EL (cell line): ENCODE results near the gene RANBP6.

Experiments
- DNase-seq: peaks from one replicate; pipeline ENCODE4 v3.0.0-alpha.2; 2016

Gene RANBP6

GRCh38 chr9:6006749-6007057, 8.7 kb downstream of the RANBP6 start:
- no peak for DNase-seq

- no peak for DNase-seq
These were observed 14.5 kb downstream of the RANBP6 start for GRCh38 chr9:6000955-6001354.

GRCh38 chr9:5999443-6000101, 15.9 kb downstream of the RANBP6 start:
- DNase-seq, result no peak

- no peak for DNase-seq
These were observed 20.9 kb downstream of the RANBP6 start for GRCh38 chr9:5994493-5994892.

GRCh38 chr9:5988265-5988664, 27.2 kb downstream of the RANBP6 start:
- no peak for DNase-seq

GRCh38 chr9:5983042-5983441, 32.4 kb downstream of the RANBP6 start:
- no peak for DNase-seq

GRCh38 chr9:5982317-5982716, 33.1 kb downstream of the RANBP6 start:
- DNase-seq, result no peak

GRCh38 chr9:5978523-5978922, 36.9 kb downstream of the RANBP6 start:
- DNase-seq, result no peak

GRCh38 chr9:5976674-5977397, 38.6 kb downstream of the RANBP6 start:
- peak; percentile 2 for DNase-seq

GRCh38 chr9:5971740-5972139, 43.7 kb downstream of the RANBP6 start:
- DNase-seq, result peak; percentile 57
